Mesodermal cell (in vitro differentiated cells): ENCODE measurements around the gene NINJ1.

Source experiments
- H3K27ac ChIP-seq: 2 replicates; pipeline ENCODE4 v1.7.0; 2013; ENCODE audit warnings: mild to moderate bottlenecking, low read depth, low read length, moderate library complexity; ENCODE audit not compliant: severe bottlenecking
- H3K36me3 ChIP-seq: 2 replicates; pipeline ENCODE4 v1.7.1; 2013; ENCODE audit warnings: mild to moderate bottlenecking, low read length, moderate library complexity; ENCODE audit not compliant: control insufficient read depth, insufficient read depth
- H3K4me1 ChIP-seq: one replicate; pipeline ENCODE4 v1.7.1; 2013; ENCODE audit warnings: mild to moderate bottlenecking, low read length; ENCODE audit not compliant: insufficient read depth, control insufficient read depth, poor library complexity, severe bottlenecking
- H3K4me3 ChIP-seq: 2 replicates; pipeline ENCODE4 v1.7.0; 2013; ENCODE audit warnings: low read length, control low read depth, mild to moderate bottlenecking; ENCODE audit not compliant: insufficient read depth, poor library complexity, severe bottlenecking; ENCODE audit errors: extremely low read depth
- H3K9me3 ChIP-seq: 2 replicates; pipeline ENCODE4 v1.7.1; 2013; ENCODE audit warnings: mild to moderate bottlenecking, low read length, moderate library complexity; ENCODE audit not compliant: control insufficient read depth
- WGBS, 2 experiments: methylation state at CpG; one replicate each; pipeline ENCODE4 v1.1.5; 2013; ENCODE audit warnings: missing lambda C conversion rate in 2 of 2; ENCODE audit not compliant: insufficient coverage in 2 of 2; 5-methylcytosine and 5-hydroxymethylcytosine counted together

Gene NINJ1

GRCh38 chr9:93097511-93098201 is 36.4 kb downstream of the NINJ1 start:
- no peak overlapping the region for H3K27ac ChIP-seq
- WGBS, 2 experiments = 88% methylated on average over 11 of the region's 11 CpGs
- H3K36me3 ChIP-seq = no peaks in the 10 kb centered on the region
- H3K4me1 ChIP-seq = peaks cover 16% of the 10 kb centered on the region
- H3K9me3 ChIP-seq = no peaks in the 10 kb centered on the region
- H3K4me3 ChIP-seq = no peak overlapping the region

GRCh38 chr9:93096811-93097382 is 37.2 kb downstream of the NINJ1 start:
- Histone ChIP-seq H3K36me3 (no peaks in the 10 kb centered on the region), H3K4me1 (peaks cover 16% of the 10 kb centered on the region), H3K27ac (no peak overlapping the region), H3K4me3 (peak overlapping the region; percentile 88), H3K9me3 (no peaks in the 10 kb centered on the region)
- 36 to 39% methylated on average over 14 to 16 of the region's 16 CpGs for WGBS, 2 experiments

- Histone ChIP-seq H3K9me3 (peaks cover 4% of the 10 kb centered on the region), H3K4me1 (peaks cover 16% of the 10 kb centered on the region), H3K4me3 (peak within 1 kb of the TSS; percentile 88), H3K27ac (peak within 1 kb of the TSS; percentile 87), H3K36me3 (no peaks in the 10 kb centered on the region)
- 0 to 1% methylated on average over 46 to 54 of the region's 65 CpGs for WGBS, 2 experiments
Measured at GRCh38 chr9:93096131-93096802, 37.8 kb downstream of the NINJ1 start, which contains the start of gene CARD19. CARD19 (plus strand) TSS chr9:93096217; CDS start chr9:93096346, 129 bp downstream.

- Histone ChIP-seq H3K4me3 (peak overlapping the region; percentile 88), H3K36me3 (no peaks in the 10 kb centered on the region), H3K27ac (peak overlapping the region; percentile 87), H3K4me1 (peaks cover 16% of the 10 kb centered on the region), H3K9me3 (peaks cover 10% of the 10 kb centered on the region)
- WGBS, 2 experiments = 11 to 12% methylated on average over 45 to 55 of the region's 95 CpGs
Measured at GRCh38 chr9:93095205-93096130, 38.6 kb downstream of the NINJ1 start.

GRCh38 chr9:93094658-93095204 is 39.3 kb downstream of the NINJ1 start:
- Histone ChIP-seq H3K4me3 (peak overlapping the region; percentile 35), H3K4me1 (peaks cover 16% of the 10 kb centered on the region), H3K27ac (peak overlapping the region; percentile 87), H3K9me3 (peaks cover 10% of the 10 kb centered on the region), H3K36me3 (no peaks in the 10 kb centered on the region)
- WGBS, 2 experiments = 69 to 84% methylated on average over 9 to 11 of the region's 11 CpGs

- Histone ChIP-seq H3K36me3 (no peaks in the 10 kb centered on the region), H3K27ac (no peak overlapping the region), H3K4me1 (peaks cover 16% of the 10 kb centered on the region), H3K4me3 (no peak overlapping the region), H3K9me3 (peaks cover 10% of the 10 kb centered on the region)
- 96 to 97% methylated on average over 4 to 5 of the region's 7 CpGs for WGBS, 2 experiments
Measured at GRCh38 chr9:93093877-93094657, 40.0 kb downstream of the NINJ1 start.

GRCh38 chr9:93093127-93093876 is 40.7 kb downstream of the NINJ1 start:
- no peak overlapping the region for H3K27ac ChIP-seq
- WGBS, 2 experiments = 92 to 93% methylated on average over 10 of the region's 11 CpGs
- H3K4me3 ChIP-seq = no peak overlapping the region
- no peaks in the 10 kb centered on the region for H3K36me3 ChIP-seq
- H3K4me1 ChIP-seq = peaks cover 13% of the 10 kb centered on the region
- peaks cover 10% of the 10 kb centered on the region for H3K9me3 ChIP-seq

GRCh38 chr9:93092251-93092991 is 41.6 kb downstream of the NINJ1 start:
- Histone ChIP-seq H3K4me3 (no peak overlapping the region), H3K4me1 (peaks cover 7% of the 10 kb centered on the region), H3K36me3 (no peaks in the 10 kb centered on the region), H3K9me3 (peaks cover 10% of the 10 kb centered on the region), H3K27ac (no peak overlapping the region)
- WGBS, 2 experiments = 89% methylated on average over 6 to 7 of the region's 7 CpGs
